A673 (cell line): ENCODE data around the gene CEP170B.

Experiments used
- CTCF ChIP-seq: fragments of 300-800, 200-600 bp; sonication (generic); conservative IDR thresholded peaks from 2 replicates; pipeline ENCODE4 v1.5.1; 2017; ENCODE audit warnings: low read depth, mild to moderate bottlenecking, antibody characterized with exemption, low read length, moderate library complexity, mixed read lengths
- EZH2 ChIP-seq: fragments of 200-600 bp; sonication (generic); IDR thresholded peaks from 2 replicates; pipeline ENCODE4 v1.6.1; 2017; ENCODE audit warnings: borderline replicate concordance, low read depth, mild to moderate bottlenecking, mixed read lengths, antibody characterized with exemption, low read length; ENCODE audit not compliant: poor library complexity, severe bottlenecking

GRCh38 chr14:104856157-104856868, 8.8 kb upstream of the CEP170B start:
- TF ChIP-seq CTCF (no peak), EZH2 (no peak)
